NT2/D1 (cell line): ENCODE results near the gene FKBP1B.

Experiments
- SUZ12 ChIP-seq: IDR thresholded peaks from 2 replicates; pipeline ENCODE4 v1.6.1; 2011; ENCODE audit not compliant: insufficient read length, insufficient read depth; ENCODE audit errors: extremely low read depth
- YY1 ChIP-seq: IDR thresholded peaks from 2 replicates; pipeline ENCODE4 v1.6.1; 2011; ENCODE audit not compliant: insufficient read length, insufficient read depth

DNA sequence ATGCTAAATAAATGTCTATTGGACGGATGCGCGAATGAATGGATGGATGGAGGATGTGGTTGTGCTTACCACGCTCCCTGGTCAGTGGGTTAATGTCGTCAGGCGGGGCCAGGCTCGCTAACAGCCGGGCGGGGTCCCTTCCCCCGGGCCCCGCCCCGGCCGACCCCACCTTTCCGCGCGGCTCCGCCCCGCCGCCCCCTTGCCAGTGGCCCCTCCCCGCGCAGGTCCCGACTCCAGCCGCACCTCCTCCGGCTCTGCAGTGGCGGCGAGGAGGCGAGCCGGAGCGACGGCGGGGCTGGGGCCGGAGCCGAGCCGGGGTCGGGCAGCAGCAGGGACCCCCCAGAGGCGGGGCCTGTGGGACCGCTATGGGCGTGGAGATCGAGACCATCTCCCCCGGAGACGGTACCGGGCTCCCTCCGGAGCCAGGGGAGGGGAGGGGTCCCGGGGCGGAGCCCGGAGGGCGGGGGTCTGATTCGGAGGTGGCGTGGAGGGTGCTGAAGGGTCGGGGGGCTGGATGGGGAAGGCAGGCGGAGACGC is at the start of gene FKBP1B:
- no peak for TF ChIP-seq SUZ12
- no peak for TF ChIP-seq YY1
